ENCODE measurements around the gene ZNF593.

Gene ZNF593

GRCh38 chr1:26191739-26192138, 22.0 kb downstream of the ZNF593 start:
- no peak for TF ChIP-seq CTCF (IDR thresholded peaks at IDR 0.05; ENCODE audit: low read depth, low read length, missing control alignments)
- no peak overlapping the region for H3K4me3 ChIP-seq (ENCODE audit: low read depth, low read length)
- DNase-seq (ENCODE audit: low read depth), result no peak

DNA sequence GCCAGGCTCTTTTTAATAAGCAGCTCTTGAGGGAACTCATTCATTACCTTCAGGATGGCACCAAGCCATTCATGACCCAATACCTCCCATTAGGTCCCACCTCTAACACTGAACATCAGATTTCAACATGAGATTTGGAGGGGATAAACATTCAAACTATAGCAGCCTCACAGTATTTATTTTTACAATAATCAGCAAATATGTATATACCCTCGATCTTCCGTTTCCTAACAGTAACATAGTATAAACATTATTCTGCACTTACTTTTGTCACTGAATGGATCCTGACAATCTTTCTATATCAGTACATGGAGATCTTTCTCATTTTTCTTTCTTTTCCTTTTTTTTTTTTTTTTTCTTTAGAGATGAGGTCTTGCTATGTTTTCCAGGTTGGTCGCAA, 26.1 kb downstream of the ZNF593 start:
- no peak for DNase-seq (ENCODE audit: low read depth)
- H3K4me3 ChIP-seq (ENCODE audit: low read depth, low read length), result no peak overlapping the region
- no peak for TF ChIP-seq CTCF (IDR thresholded peaks at IDR 0.05; ENCODE audit: low read depth, low read length, missing control alignments)

DNA sequence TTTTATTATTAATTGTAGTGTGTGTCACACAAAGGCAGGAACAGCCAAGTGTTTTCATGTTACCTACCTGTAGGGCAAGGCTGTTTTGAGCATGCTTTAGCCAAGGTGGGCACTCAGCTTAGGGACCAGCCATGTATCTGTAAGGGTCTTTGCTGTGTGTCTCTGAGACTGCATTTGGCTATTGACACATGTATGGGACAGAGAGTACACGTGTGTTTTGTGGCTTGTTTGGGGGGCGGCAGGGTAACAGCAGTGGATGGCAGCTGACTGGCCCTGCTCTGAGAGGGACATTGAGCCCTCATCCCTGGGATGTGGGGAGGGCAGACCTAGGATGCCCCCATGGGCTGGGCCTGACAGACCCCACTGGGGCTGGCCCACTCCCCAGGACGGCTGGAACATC, 27.6 kb downstream of the ZNF593 start:
- DNase-seq (ENCODE audit: low read depth), result no peak
- TF ChIP-seq CTCF (IDR thresholded peaks at IDR 0.05; ENCODE audit: low read depth, low read length, missing control alignments), result no peak
- no peak overlapping the region for H3K4me3 ChIP-seq (ENCODE audit: low read depth, low read length)

DNA sequence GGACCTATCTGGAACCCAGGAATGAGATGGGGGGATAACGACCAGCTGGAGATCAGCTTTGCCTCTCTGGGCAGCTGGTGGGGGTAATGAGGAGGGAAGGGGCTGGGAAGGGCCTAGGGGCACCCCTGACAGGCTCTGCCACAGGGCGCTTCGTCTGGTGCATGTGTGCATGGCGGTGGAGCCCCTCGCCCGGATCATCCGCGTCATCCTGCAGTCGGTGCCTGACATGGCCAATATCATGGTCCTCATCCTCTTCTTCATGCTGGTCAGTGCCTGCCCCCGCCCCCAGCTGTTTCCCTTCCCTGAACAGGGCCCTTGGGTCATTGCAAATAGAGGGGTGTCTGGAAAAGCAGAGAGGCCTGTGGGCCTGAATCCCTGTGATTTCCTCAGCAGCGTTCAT, 28.1 kb downstream of the ZNF593 start:
- no peak overlapping the region for H3K4me3 ChIP-seq (ENCODE audit: low read depth, low read length)
- no peak for DNase-seq (ENCODE audit: low read depth)
- no peak for TF ChIP-seq CTCF (IDR thresholded peaks at IDR 0.05; ENCODE audit: low read depth, low read length, missing control alignments)

DNA sequence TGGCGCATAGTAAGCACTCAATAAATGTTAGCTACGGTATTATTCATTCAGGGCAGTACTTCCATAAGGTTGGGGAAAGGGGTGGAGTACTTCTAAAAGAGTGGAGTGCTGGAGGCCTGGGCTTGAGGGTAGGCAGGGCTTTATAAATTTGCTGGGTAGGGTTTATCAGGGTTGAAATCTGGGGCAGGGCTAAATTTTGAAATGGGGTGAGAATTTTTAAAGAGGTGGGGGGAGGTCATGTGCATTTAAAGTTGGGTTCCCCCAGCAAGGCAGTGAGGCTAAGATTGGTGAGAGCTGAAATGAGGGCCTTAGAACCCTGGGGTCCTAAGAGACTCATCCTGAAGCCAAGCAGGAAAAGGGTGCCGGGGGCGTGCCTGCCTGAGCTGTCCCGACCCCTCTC, 30.7 kb downstream of the ZNF593 start:
- no peak for DNase-seq (ENCODE audit: low read depth)
- no peak for TF ChIP-seq CTCF (IDR thresholded peaks at IDR 0.05; ENCODE audit: low read depth, low read length, missing control alignments)
- H3K4me3 ChIP-seq (ENCODE audit: low read depth, low read length), result no peak overlapping the region

DNA sequence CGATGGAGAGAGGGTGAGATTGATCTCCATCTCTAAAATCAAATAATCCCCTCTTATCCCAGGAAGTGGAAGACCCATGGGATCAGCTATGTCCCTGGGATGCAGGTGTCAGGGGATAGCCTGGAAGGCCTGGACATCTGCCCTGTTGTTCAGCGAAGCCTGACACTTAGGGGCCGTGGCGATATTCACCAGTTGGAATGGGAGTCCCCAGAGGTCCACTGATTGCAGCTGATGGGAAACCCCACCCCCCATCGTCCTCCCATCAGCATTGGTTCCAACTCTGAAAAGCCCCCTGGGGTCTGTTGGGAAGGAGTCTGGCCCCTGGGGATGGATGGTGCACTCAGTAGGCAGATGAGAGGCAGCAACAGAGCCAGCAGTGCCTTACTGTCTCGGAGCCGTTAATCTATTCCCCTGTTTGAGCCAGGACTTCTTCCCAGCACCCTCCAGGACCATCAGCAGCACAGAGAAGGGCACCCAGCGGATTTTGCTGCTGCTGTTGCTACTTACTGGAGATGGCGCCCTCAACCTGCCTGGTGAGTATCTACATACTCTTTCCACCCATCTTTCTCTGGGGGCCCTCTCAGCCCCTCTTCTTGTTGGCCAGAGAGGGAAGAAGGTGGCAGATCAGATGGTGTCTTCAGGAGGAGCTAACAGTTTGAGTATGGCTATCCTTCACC, 34.1 kb downstream of the ZNF593 start:
- DNase-seq (ENCODE audit: low read depth), result no peak
- H3K4me3 ChIP-seq (ENCODE audit: low read depth, low read length), result no peak overlapping the region
- peak; percentile 24 for TF ChIP-seq CTCF (IDR thresholded peaks at IDR 0.05; ENCODE audit: low read depth, low read length, missing control alignments)

- no peak for TF ChIP-seq CTCF (IDR thresholded peaks at IDR 0.05; ENCODE audit: low read depth, low read length, missing control alignments)
- no peak for DNase-seq (ENCODE audit: low read depth)
- H3K4me3 ChIP-seq (ENCODE audit: low read depth, low read length), result no peak overlapping the region
Observed at GRCh38 chr1:26210147-26210870, 40.6 kb downstream of the ZNF593 start.
